Left ventricle myocardium inferior (tissue), 1 donor: Measurements from ENCODE around the gene TAF8. TPM values are rescaled to one million over a fixed set of nuclear protein-coding genes. Genes with fewer than 3 reads are reported as not detected.
A peak's percentile ranks its signal among the peaks of the same experiment; 100 is the strongest.

Source experiments
- DNase-seq: peaks from one replicate; pipeline ENCODE4 v3.0.0-alpha.2; 2020
- H3K27ac ChIP-seq: fragments of 200-600 bp; replicated peaks from 2 replicates; pipeline ENCODE4 v1.8.0; 2021
- H3K27me3 ChIP-seq: fragments of 200-600 bp; 2 replicates; pipeline ENCODE4 v1.8.0; 2021; ENCODE audit warnings: low read depth
- H3K36me3 ChIP-seq: fragments of 200-600 bp; 2 replicates; pipeline ENCODE4 v1.8.0; 2021
- H3K4me1 ChIP-seq: fragments of 200-600 bp; 2 replicates; pipeline ENCODE4 v1.8.0; 2021
- H3K4me3 ChIP-seq: fragments of 200-600 bp; 2 replicates; pipeline ENCODE4 v1.8.0; 2021; ENCODE audit warnings: mild to moderate bottlenecking, moderate library complexity
- H3K9me3 ChIP-seq: fragments of 200-600 bp; replicated peaks from 2 replicates; pipeline ENCODE4 v1.8.0; 2021
- intact Hi-C: fragments of 100-400 bp; cut with micrococcal nuclease; formaldehyde crosslinking; loops from one replicate; pipeline ENCODE4 v1.11.0; 2022
- total RNA-seq: library from RNA; stranded (reverse); fragmentation: NEBNext Ultra II Directional; extraction: Animal tissue kit (Norgen Biotek cat#: 25700); gene quantifications from one replicate; pipeline ENCODE4 v1.2.1, GENCODE V29; 2021
- TF ChIP-seq, protein P1 (sequence below): fragments of 200-600 bp; IDR thresholded peaks from 2 replicates; pipeline ENCODE4 v1.8.0; 2021; ENCODE audit warnings: antibody characterized with exemption, mild to moderate bottlenecking, borderline replicate concordance
- donor health status: DM: no; HTN: yes; CAD: no; lungs with severe emphysema.

Gene TAF8
- total RNA-seq, 1 donor from 2014 or later, result 28.5 TPM

GRCh38 chr6:42026540-42026939, 23.8 kb upstream of the TAF8 start:
- no peaks in the 10 kb centered on the region for H3K27me3 ChIP-seq
- H3K4me3 ChIP-seq, result no peak overlapping the region
- no peaks in the 10 kb centered on the region for H3K36me3 ChIP-seq
- DNase-seq, result no peak
- H3K27ac ChIP-seq, result no peak overlapping the region
- TF ChIP-seq, protein P1, sequence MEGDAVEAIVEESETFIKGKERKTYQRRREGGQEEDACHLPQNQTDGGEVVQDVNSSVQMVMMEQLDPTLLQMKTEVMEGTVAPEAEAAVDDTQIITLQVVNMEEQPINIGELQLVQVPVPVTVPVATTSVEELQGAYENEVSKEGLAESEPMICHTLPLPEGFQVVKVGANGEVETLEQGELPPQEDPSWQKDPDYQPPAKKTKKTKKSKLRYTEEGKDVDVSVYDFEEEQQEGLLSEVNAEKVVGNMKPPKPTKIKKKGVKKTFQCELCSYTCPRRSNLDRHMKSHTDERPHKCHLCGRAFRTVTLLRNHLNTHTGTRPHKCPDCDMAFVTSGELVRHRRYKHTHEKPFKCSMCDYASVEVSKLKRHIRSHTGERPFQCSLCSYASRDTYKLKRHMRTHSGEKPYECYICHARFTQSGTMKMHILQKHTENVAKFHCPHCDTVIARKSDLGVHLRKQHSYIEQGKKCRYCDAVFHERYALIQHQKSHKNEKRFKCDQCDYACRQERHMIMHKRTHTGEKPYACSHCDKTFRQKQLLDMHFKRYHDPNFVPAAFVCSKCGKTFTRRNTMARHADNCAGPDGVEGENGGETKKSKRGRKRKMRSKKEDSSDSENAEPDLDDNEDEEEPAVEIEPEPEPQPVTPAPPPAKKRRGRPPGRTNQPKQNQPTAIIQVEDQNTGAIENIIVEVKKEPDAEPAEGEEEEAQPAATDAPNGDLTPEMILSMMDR, result no peak
- intact Hi-C loops, result no loop called here
- peaks cover 66% of the 10 kb centered on the region for H3K4me1 ChIP-seq
- H3K9me3 ChIP-seq, result no peaks in the 10 kb centered on the region

DNA sequence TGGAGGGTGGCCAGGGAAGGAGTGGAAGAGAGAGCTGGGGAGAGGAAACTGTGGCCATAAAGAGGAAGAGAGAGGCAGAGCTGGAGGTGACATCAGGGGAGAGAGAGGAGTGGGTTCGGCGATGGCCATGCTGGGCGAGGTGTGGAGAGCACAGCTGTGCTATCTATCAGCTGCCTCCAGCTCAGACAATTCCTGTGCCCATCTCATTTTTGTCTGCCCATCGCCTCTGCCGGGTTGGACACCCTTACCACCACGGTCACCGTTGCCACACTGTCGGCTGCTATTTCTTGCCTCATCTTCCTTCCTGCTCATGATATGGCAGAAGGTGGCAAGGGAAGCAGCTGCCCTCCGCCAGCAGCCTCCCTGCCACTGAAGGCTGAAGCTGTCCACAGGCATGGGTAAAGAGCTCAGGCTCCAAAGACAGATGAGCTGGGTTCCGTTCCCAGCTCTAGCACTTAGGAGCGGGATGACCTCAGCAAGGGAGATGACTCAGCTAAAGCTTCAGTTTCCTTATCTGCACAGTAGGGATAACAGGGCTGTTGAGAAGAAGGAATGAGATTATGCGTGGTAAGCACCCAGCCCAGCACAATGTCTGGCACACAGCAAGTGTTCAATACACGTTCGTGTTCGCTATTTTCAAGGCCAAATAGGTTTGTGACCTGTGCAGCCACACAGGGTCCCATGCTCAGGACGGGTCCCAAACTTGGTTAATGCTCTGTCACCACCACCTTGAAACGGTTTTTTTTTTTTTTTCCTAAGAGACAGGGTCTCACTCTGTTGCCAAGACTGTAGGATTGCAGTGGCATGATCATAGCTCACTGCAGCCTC, 21.9 kb upstream of the TAF8 start:
- H3K4me3 ChIP-seq, result no peak overlapping the region

DNA sequence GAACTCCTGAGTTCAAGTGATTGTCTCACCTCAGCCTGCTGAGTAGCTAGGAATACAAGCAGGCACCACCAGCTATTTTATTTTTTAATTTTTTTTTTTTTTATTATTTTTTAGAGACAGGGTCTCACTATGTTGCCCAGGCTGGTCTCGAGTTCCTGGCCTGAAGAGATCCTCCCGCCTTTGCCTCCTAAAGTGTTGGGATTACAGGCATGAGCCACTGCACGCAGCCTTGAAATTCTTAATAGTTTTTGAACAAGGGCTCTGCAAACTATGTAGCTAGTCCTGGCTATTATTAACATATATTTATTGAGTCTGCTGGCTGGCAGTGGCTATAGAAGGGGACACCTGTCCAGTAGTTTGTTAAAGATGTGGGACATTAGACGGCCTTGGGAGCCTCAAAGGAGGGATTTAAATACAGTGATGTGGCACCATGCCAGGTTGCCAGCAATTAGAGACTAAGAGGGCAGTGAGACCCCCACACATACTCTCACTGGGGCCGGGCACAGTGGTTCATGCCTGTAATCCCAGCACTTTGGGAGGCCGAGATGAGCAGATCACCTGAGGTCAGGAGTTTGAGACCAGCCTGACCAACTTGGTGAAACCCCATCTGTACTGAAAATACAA, 21.1 kb upstream of the TAF8 start:
- Histone ChIP-seq H3K36me3 (no peaks in the 10 kb centered on the region), H3K9me3 (no peaks in the 10 kb centered on the region), H3K27me3 (no peaks in the 10 kb centered on the region), H3K4me1 (peaks cover 69% of the 10 kb centered on the region), H3K4me3 (no peak overlapping the region), H3K27ac (peak overlapping the region; percentile 49)
- TF ChIP-seq, protein P1, result no peak
- no peak for DNase-seq
- intact Hi-C loops, result no loop called here

More for the DNA sequence above, 21.9 kb upstream of the TAF8 start:
- peak overlapping the region; percentile 49 for H3K27ac ChIP-seq
- intact Hi-C loops, result no loop called here
- DNase-seq, result no peak
- H3K4me1 ChIP-seq, result peaks cover 69% of the 10 kb centered on the region
- no peaks in the 10 kb centered on the region for H3K27me3 ChIP-seq
- H3K9me3 ChIP-seq, result no peaks in the 10 kb centered on the region
- H3K36me3 ChIP-seq, result no peaks in the 10 kb centered on the region
- TF ChIP-seq, protein P1, result no peak

- no peak for DNase-seq
- Histone ChIP-seq H3K4me3 (no peak overlapping the region), H3K36me3 (no peaks in the 10 kb centered on the region), H3K4me1 (peaks cover 70% of the 10 kb centered on the region), H3K9me3 (no peaks in the 10 kb centered on the region), H3K27ac (peak overlapping the region; percentile 71), H3K27me3 (no peaks in the 10 kb centered on the region)
- intact Hi-C loops, result no loop called here
- TF ChIP-seq, protein P1, result no peak
These were observed 20.4 kb upstream of the TAF8 start for GRCh38 chr6:42029881-42030280.

GRCh38 chr6:42030585-42031506, 19.5 kb upstream of the TAF8 start:
- Histone ChIP-seq H3K27ac (peak overlapping the region; percentile 71), H3K9me3 (no peaks in the 10 kb centered on the region), H3K4me3 (no peak overlapping the region), H3K27me3 (no peaks in the 10 kb centered on the region), H3K36me3 (no peaks in the 10 kb centered on the region), H3K4me1 (peaks cover 69% of the 10 kb centered on the region)
- TF ChIP-seq, protein P1, result no peak
- intact Hi-C loops, result no loop called here
- peak; percentile 72 for DNase-seq
